DMS53 treated with DMSO at 0.1 percent for 48 hours (cell line): ENCODE measurements around the gene PPP1R3F.

Source experiments
- DNase-seq: peaks from one replicate; lab custom pipeline; 2025; ENCODE audit not compliant: unreplicated experiment; lab: John Stamatoyannopoulos, UW

Gene PPP1R3F

GRCh38 chrX:49269767-49270248, at the start of gene PPP1R3F:
Gene PPP1R3F, plus strand, starts transcription at chrX:49269793. Its CDS starts 77 bp downstream, at chrX:49269870.
- no peak for DNase-seq

GRCh38 chrX:49220100-49220499, 49.5 kb upstream of the PPP1R3F start:
- DNase-seq: no peak

- DNase-seq: no peak
These were observed 47.7 kb upstream of the PPP1R3F start for GRCh38 chrX:49221868-49222267.

- no peak for DNase-seq
These were observed 43.7 kb upstream of the PPP1R3F start for GRCh38 chrX:49225858-49226257.

- no peak for DNase-seq
These were observed 42.6 kb upstream of the PPP1R3F start for GRCh38 chrX:49226946-49227345.

- DNase-seq: no peak
These were observed 41.9 kb upstream of the PPP1R3F start for GRCh38 chrX:49227726-49228125.

GRCh38 chrX:49228185-49228584, 41.4 kb upstream of the PPP1R3F start:
- DNase-seq: no peak

GRCh38 chrX:49230500-49231232, 38.9 kb upstream of the PPP1R3F start:
- peak; percentile 72 for DNase-seq

GRCh38 chrX:49231333-49232000, 38.1 kb upstream of the PPP1R3F start:
- DNase-seq: no peak

GRCh38 chrX:49232525-49232924, 37.1 kb upstream of the PPP1R3F start:
- DNase-seq: no peak

GRCh38 chrX:49233176-49233575, 36.4 kb upstream of the PPP1R3F start, which contains the start of gene CACNA1F:
Gene CACNA1F, minus strand, starts transcription at chrX:49233340. Its CDS starts 31 bp downstream, at chrX:49233309.
- no peak for DNase-seq

GRCh38 chrX:49233887-49234555, 35.6 kb upstream of the PPP1R3F start:
- DNase-seq: no peak

- DNase-seq: no peak
These were observed 32.5 kb upstream of the PPP1R3F start for GRCh38 chrX:49237060-49237459.

- DNase-seq: no peak
These were observed 30.9 kb upstream of the PPP1R3F start for GRCh38 chrX:49238735-49239134.

- no peak for DNase-seq
These were observed 27.0 kb upstream of the PPP1R3F start for GRCh38 chrX:49242545-49243066.

- no peak for DNase-seq
These were observed 26.4 kb upstream of the PPP1R3F start for GRCh38 chrX:49243166-49243565.

- no peak for DNase-seq
These were observed 25.4 kb upstream of the PPP1R3F start for GRCh38 chrX:49244207-49244606.

- no peak for DNase-seq
These were observed 23.1 kb upstream of the PPP1R3F start for GRCh38 chrX:49246541-49246940.

GRCh38 chrX:49247346-49247745, 22.2 kb upstream of the PPP1R3F start:
- no peak for DNase-seq

GRCh38 chrX:49247916-49248811, 21.4 kb upstream of the PPP1R3F start:
- no peak for DNase-seq

- DNase-seq: no peak
These were observed 20.5 kb upstream of the PPP1R3F start for GRCh38 chrX:49249071-49249470.
